DMS53 treated with DMSO at 0.1 percent for 48 hours (cell line): ENCODE measurements around the gene SPOPL.
A peak's percentile ranks its signal among the peaks of the same experiment; 100 is the strongest.

Experiments used
- DNase-seq: peaks from one replicate; lab custom pipeline; 2025; ENCODE audit not compliant: unreplicated experiment; lab: John Stamatoyannopoulos, UW

SPOPL gene

GRCh38 chr2:138494265-138494966, 7.2 kb upstream of the SPOPL start:
- no peak for DNase-seq

- no peak for DNase-seq
These were observed 6.2 kb upstream of the SPOPL start for GRCh38 chr2:138495384-138495783.

GRCh38 chr2:138496096-138496651, 5.4 kb upstream of the SPOPL start:
- DNase-seq = no peak

GRCh38 chr2:138497294-138497693, 4.3 kb upstream of the SPOPL start:
- DNase-seq = no peak

GRCh38 chr2:138499684-138500083, 1.9 kb upstream of the SPOPL start:
- no peak for DNase-seq

GRCh38 chr2:138500592-138501424, 762 bp upstream of the SPOPL start:
- DNase-seq = no peak

GRCh38 chr2:138502255-138503086, 901 bp downstream of the SPOPL start:
- DNase-seq = no peak

GRCh38 chr2:138503087-138503442, 1.5 kb downstream of the SPOPL start:
- DNase-seq = no peak

GRCh38 chr2:138503652-138504051, 2.1 kb downstream of the SPOPL start:
- no peak for DNase-seq

GRCh38 chr2:138504092-138504491, 2.5 kb downstream of the SPOPL start:
- DNase-seq = no peak

GRCh38 chr2:138504546-138505235, 3.1 kb downstream of the SPOPL start:
- no peak for DNase-seq

- peak; percentile 29 for DNase-seq
These were observed 5.7 kb downstream of the SPOPL start for GRCh38 chr2:138507267-138507666.

- no peak for DNase-seq
These were observed 8.7 kb downstream of the SPOPL start for GRCh38 chr2:138510319-138510718.

GRCh38 chr2:138512672-138513071, 11.1 kb downstream of the SPOPL start:
- no peak for DNase-seq

- DNase-seq = no peak
These were observed 12.6 kb downstream of the SPOPL start for GRCh38 chr2:138514173-138514572.

GRCh38 chr2:138515092-138515491, 13.5 kb downstream of the SPOPL start:
- DNase-seq = no peak

GRCh38 chr2:138516030-138516704, 14.6 kb downstream of the SPOPL start:
- no peak for DNase-seq

- no peak for DNase-seq
These were observed 17.3 kb downstream of the SPOPL start for GRCh38 chr2:138518860-138519259.

GRCh38 chr2:138521821-138522220, 20.3 kb downstream of the SPOPL start:
- DNase-seq = no peak

- no peak for DNase-seq
These were observed 21.0 kb downstream of the SPOPL start for GRCh38 chr2:138522556-138522955.
